Hepatocyte (in vitro differentiated cells): Measurements from ENCODE around the gene ZNF426. TPM values are rescaled to one million over a fixed set of nuclear protein-coding genes. Genes with fewer than 3 reads are reported as not detected.
"Not testable (repeated sequence)": the region's sequence is repeated elsewhere in the genome, so short reads cannot be mapped to it uniquely, and the experiment has no call there.

Experiments used
- DNase-seq: peaks from one replicate; pipeline ENCODE4 v3.0.0-alpha.2; 2016; ENCODE audit warnings: low spot score
- H2AFZ ChIP-seq: fragments of 200-600 bp; sonication (generic); 2 replicates; pipeline ENCODE4 v1.6.0; 2016; ENCODE audit warnings: antibody characterized with exemption, mild to moderate bottlenecking
- H3K27ac ChIP-seq: fragments of 200-600 bp; sonication (generic); 2 replicates; pipeline ENCODE4 v1.5.1; 2016; ENCODE audit warnings: mild to moderate bottlenecking
- H3K27me3 ChIP-seq: fragments of 200-600 bp; sonication (generic); 2 replicates; pipeline ENCODE4 v1.6.1; 2016
- H3K36me3 ChIP-seq: fragments of 200-600 bp; sonication (generic); replicated peaks from 2 replicates; pipeline ENCODE4 v1.5.1; 2016; ENCODE audit warnings: low read depth; ENCODE audit not compliant: insufficient read depth
- H3K4me1 ChIP-seq: fragments of 200-600 bp; sonication (generic); 2 replicates; pipeline ENCODE4 v1.5.1; 2016; ENCODE audit warnings: mild to moderate bottlenecking, moderate library complexity; ENCODE audit not compliant: insufficient read depth
- H3K4me2 ChIP-seq: fragments of 200-600 bp; sonication (generic); 2 replicates; pipeline ENCODE4 v1.6.0; 2016
- H3K4me3 ChIP-seq: fragments of 200-600 bp; sonication (generic); 2 replicates; pipeline ENCODE4 v1.5.1; 2016; ENCODE audit warnings: mild to moderate bottlenecking
- H3K79me2 ChIP-seq: fragments of 200-600 bp; sonication (generic); 2 replicates; pipeline ENCODE4 v1.6.0; 2017; ENCODE audit warnings: mild to moderate bottlenecking
- H3K9me2 ChIP-seq: fragments of 200-600 bp; sonication (generic); replicated peaks from 2 replicates; pipeline ENCODE4 v1.6.0; 2017; ENCODE audit warnings: mild to moderate bottlenecking; ENCODE audit not compliant: insufficient read depth
- H3K9me3 ChIP-seq: fragments of 200-600 bp; sonication (generic); 2 replicates; pipeline ENCODE4 v1.5.1; 2016; ENCODE audit warnings: low read depth, mild to moderate bottlenecking
- H4K20me1 ChIP-seq: fragments of 200-600 bp; sonication (generic); 2 replicates; pipeline ENCODE4 v1.6.0; 2016; ENCODE audit warnings: mild to moderate bottlenecking; ENCODE audit not compliant: insufficient read depth, poor library complexity, severe bottlenecking
- EZH2 ChIP-seq: fragments of 200-600 bp; sonication (generic); IDR thresholded peaks from 2 replicates; pipeline ENCODE4 v1.6.1; 2016; ENCODE audit warnings: antibody characterized with exemption, mild to moderate bottlenecking, borderline replicate concordance
- EZH2phosphoT487 ChIP-seq: fragments of 200-600 bp; sonication (generic); IDR thresholded peaks from one replicate; pipeline ENCODE4 v1.6.1; 2018; ENCODE audit warnings: antibody characterized with exemption, mild to moderate bottlenecking, low read depth, moderate library complexity; ENCODE audit not compliant: unreplicated experiment, severe bottlenecking
- WGBS: methylation state at CpG from one replicate; pipeline ENCODE4 v1.1.6; 2016; ENCODE audit warnings: low lambda C conversion rate; ENCODE audit errors: missing lambda C conversion rate; 5-methylcytosine and 5-hydroxymethylcytosine counted together
- polyA plus RNA-seq: library from polyadenylated mRNA; unstranded; fragments of >200 nt; fragmentation: Nextera tagmentation; extraction: Ambion mirVana; gene quantifications from 2 replicates; pipeline ENCODE4 v1.2.1, GENCODE V29; 2016
- total RNA-seq: library from RNA; depleted of rRNA; stranded (reverse); fragments of >200 nt; gene quantifications from 2 replicates; pipeline ENCODE4 v1.2.3, GENCODE V29; 2014
- TF ChIP-seq, protein P1 (sequence below): fragments of 200-600 bp; sonication (generic); IDR thresholded peaks from 2 replicates; pipeline ENCODE4 v1.5.1; 2016; ENCODE audit warnings: antibody characterized with exemption, mild to moderate bottlenecking; ENCODE audit not compliant: poor library complexity

The ZNF426 gene
- total RNA-seq = 15.0 and 20.2 TPM in 2 replicates
- 10.4 and 14.0 TPM in 2 replicates for polyA plus RNA-seq

DNA sequence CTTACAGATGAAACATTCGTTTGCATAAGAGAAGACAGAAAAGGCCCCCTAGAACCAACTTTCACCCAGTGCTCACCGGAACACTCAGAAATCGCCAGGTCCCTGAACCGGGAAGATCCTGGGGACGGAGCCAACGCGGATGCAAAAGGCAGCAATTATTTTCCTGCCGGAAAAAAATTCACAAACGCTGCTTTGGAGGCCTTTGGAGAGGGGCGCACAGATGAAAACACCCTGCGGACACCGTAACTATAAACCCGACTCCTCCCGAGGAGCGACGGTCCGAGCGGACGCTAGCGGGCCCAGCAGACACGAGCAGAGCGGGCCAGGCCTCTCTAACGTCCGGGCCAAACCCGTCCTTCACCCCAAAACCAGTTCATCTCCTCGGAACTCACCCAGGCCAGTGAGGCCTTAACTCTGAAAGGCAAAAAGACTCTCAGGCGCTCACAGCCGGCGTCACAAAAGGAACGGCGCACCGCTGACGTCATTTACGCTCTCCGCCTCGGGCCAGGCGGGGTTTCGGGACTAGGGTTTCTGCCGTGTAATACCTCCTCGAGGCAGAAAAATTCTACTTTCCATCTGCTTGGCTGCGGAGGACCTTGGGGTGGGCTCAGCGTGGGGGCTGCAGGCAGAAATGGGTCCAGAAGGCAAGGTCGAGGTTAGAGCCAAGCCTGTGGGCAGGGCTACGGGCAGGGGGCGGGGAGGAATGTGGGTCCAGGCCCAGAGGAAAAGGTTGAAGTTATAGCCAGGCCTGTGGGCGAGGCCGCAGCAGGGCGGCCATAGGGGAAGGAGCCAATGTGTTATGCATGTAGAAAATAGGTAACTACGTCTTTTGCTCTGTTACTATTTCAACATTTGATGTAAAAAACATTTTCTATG is at the start of gene ZNF426:
Gene ZNF426, minus strand, starts transcription at position 463 of the 876 bp plus-strand sequence. CDS start 2,413 bp downstream, outside the sequence.
- TF ChIP-seq, protein P1, sequence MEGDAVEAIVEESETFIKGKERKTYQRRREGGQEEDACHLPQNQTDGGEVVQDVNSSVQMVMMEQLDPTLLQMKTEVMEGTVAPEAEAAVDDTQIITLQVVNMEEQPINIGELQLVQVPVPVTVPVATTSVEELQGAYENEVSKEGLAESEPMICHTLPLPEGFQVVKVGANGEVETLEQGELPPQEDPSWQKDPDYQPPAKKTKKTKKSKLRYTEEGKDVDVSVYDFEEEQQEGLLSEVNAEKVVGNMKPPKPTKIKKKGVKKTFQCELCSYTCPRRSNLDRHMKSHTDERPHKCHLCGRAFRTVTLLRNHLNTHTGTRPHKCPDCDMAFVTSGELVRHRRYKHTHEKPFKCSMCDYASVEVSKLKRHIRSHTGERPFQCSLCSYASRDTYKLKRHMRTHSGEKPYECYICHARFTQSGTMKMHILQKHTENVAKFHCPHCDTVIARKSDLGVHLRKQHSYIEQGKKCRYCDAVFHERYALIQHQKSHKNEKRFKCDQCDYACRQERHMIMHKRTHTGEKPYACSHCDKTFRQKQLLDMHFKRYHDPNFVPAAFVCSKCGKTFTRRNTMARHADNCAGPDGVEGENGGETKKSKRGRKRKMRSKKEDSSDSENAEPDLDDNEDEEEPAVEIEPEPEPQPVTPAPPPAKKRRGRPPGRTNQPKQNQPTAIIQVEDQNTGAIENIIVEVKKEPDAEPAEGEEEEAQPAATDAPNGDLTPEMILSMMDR = no peak
- TF ChIP-seq EZH2phosphoT487 = no peak
- TF ChIP-seq EZH2 = no peak
- Histone ChIP-seq H3K4me2 (peak within 1 kb of the TSS; percentile 84), H3K9me3 (peaks cover 25% of the 10 kb centered on the region), H3K4me3 (peak within 1 kb of the TSS; percentile 91), H3K9me2 (no peaks in the 10 kb centered on the region), H3K4me1 (peaks cover 3% of the 10 kb centered on the region), H3K27ac (peak within 1 kb of the TSS; percentile 100), H3K27me3 (no peaks in the 10 kb centered on the region), H3K36me3 (peaks cover 15% of the 10 kb centered on the region), H2AFZ (peak within 1 kb of the TSS; percentile 95), H3K79me2 (peaks cover 27% of the 10 kb centered on the region), H4K20me1 (no peaks in the 10 kb centered on the region)
- 5% methylated on average over 46 of the region's 49 CpGs for whole genome bisulfite sequencing
- peak; percentile 95 for DNase-seq

DNA sequence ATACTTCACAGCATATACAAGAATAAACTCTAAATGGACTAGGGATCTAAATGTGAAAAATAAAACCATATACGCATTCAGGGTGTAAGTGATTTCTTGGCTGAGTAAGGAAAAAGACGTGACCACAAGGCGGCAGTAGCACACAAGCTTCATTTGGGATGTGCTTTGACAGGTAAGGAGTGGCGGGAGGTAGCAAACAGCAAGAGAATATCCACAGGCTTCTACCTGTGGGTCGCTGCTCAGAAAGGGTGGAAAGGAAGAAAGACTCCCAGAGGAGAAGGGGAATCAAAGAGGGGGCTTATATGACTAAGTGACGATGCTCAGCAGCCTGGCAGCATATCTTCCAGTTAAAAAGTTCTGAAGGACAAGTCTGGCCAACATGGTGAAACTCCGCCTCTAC is 48.3 kb upstream of the ZNF426 start:
- Histone ChIP-seq H2AFZ (peak overlapping the region; percentile 15), H3K4me3 (no peak overlapping the region), H3K79me2 (peaks cover 25% of the 10 kb centered on the region), H3K27ac (no peak overlapping the region), H3K9me2 (no peaks in the 10 kb centered on the region), H3K4me1 (peaks cover 4% of the 10 kb centered on the region), H3K9me3 (no peaks in the 10 kb centered on the region), H3K36me3 (no peaks in the 10 kb centered on the region), H3K4me2 (no peak overlapping the region), H3K27me3 (no peaks in the 10 kb centered on the region), H4K20me1 (peaks cover 10% of the 10 kb centered on the region)
- DNase-seq = peak; percentile 80
- whole genome bisulfite sequencing = 21% methylated on average over 7 of the region's 7 CpGs
- no peak for TF ChIP-seq EZH2phosphoT487
- TF ChIP-seq, protein P1 = peak; percentile 63

DNA sequence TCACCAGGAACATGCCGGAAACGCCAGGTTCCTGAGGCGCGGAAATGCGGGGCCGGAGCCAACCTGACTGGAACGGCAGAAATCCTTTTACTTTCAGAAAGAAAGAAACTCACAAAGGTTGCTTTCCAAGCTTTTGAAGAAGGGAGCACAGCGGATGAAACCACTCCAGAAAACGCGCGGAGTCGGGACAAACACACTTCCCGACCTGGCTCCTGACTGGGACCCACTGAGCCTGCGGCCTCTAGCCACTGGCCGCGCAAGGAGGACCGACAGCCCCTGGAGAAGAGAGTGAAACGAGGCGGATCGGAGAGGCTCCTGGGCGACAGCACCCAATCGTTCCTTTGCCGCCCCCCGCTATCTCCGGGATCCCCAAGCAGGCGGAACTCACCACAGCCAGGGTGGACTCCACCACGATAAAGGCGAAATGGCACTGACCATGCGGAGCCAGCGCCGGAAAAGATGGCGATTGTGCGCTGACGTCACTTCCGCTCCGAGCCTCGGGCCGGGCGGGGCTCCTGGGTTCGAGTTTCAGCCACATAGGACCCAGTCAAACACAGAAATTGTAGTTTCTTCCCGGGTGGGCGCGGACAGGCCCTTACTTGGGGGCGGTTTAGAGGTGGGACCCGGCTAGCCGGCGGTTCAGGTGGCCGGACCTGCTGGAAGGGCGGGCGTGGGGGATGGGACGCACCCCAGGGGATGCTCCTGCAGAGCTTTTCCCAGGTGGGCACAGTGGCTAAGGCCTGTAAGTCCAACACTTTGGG is 45.8 kb upstream of the ZNF426 start, which contains the start of gene ZNF121:
Gene ZNF121, minus strand, starts transcription at position 432 of the 761 bp plus-strand sequence. CDS start 16,407 bp downstream, outside the sequence.
- H2AFZ ChIP-seq = peak within 1 kb of the TSS; percentile 94
- DNase-seq = peak; percentile 92
- no peaks in the 10 kb centered on the region for H3K36me3 ChIP-seq
- H3K4me1 ChIP-seq = peaks cover 4% of the 10 kb centered on the region
- H3K4me2 ChIP-seq = peak within 1 kb of the TSS; percentile 80
- peak within 1 kb of the TSS; percentile 94 for H3K4me3 ChIP-seq
- H3K79me2 ChIP-seq = peaks cover 50% of the 10 kb centered on the region
- no peaks in the 10 kb centered on the region for H3K9me2 ChIP-seq
- H3K9me3 ChIP-seq = peaks cover 4% of the 10 kb centered on the region
- H3K27ac ChIP-seq = peak within 1 kb of the TSS; percentile 99
- H4K20me1 ChIP-seq = peaks cover 14% of the 10 kb centered on the region
- no peak for TF ChIP-seq EZH2phosphoT487
- no peak for TF ChIP-seq EZH2
- TF ChIP-seq, protein P1 = no peak
- H3K27me3 ChIP-seq = no peaks in the 10 kb centered on the region
- 2% methylated on average over 50 of the region's 51 CpGs for WGBS

DNA sequence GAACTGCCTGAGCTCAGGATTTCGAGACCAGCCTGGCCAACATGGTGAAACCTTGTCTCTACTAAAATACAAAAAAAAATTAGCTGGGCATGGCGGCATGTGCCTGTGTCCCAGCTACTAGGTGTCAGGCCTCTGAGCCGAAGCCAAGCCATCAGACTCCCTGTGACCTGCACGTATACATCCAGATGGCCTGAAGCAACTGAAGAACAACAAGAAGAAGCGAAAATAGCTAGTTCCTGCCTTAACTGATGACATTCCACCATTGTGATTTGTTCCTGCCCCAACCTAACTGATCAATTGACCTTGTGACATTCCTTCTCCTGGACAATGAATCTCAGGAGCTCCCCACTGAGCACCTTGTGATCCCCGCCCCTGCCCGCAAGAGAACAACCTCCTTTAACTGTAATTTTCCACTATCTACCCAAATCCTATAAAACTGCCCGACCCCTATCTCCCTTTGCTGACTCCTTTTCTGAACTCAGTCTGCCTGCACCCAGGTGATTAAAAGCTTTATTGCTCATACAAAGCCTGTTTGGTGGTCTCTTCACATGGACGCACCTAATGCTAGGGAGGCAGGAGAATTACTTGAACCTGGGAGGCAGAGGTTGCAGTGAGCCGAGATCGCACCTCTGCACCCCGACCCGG is 43.8 kb upstream of the ZNF426 start:
- 64% methylated on average over 13 of the region's 13 CpGs for WGBS
- not testable (repeated sequence) for H2AFZ ChIP-seq, H3K27me3 ChIP-seq, H3K27ac ChIP-seq, H3K4me1 ChIP-seq, H3K36me3 ChIP-seq, H3K4me3 ChIP-seq, H3K9me2 ChIP-seq, DNase-seq
- peaks cover 18% of the 10 kb centered on the region for H4K20me1 ChIP-seq
- peaks cover 17% of the 10 kb centered on the region for H3K9me3 ChIP-seq
- peak overlapping the region; percentile 80 for H3K4me2 ChIP-seq
- peaks cover 70% of the 10 kb centered on the region for H3K79me2 ChIP-seq
